ENCODE results near the gene BNIP5.

Gene BNIP5

DNA sequence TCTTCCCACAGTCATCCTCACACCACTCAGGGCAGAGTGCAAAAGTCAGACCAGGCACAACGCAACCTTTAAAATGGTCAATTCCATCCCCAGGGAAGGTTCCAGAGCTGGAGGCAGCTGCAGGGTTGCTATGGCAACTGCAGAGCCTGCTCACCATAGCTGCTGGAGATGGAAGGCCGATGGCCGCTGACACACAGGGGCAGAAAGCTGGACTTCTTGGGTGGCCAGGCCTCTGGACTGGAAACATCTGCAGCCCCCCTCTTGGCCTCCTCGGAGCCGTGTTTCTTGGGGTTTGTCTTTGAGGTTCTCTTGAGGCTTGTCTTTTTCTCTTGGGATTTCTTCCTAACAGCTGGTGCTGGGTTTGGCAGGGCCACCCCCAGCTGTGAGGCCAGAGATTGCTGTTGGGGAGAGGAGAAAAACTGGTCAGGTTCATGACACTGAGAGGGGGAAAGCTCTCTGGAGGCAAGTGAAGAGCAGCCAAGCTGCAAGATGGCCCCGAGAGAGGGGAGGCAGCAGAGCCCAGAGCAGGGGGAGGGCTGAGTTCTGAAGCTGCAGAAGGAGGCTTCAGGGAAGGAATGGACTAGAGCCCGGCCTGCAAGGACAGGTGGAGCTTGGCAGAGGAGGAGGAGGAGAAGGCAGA, 10.2 kb downstream of the BNIP5 start:
- Histone ChIP-seq H3K4me3 (ENCODE audit: low read depth, low read length) (no peak overlapping the region), H3K27ac (no peak overlapping the region), H3K9me3 (ENCODE audit: severe bottlenecking) (no peaks in the 10 kb centered on the region), H3K36me3 (no peaks in the 10 kb centered on the region), H3K27me3 (ENCODE audit: insufficient read depth, low read depth, severe bottlenecking) (no peaks in the 10 kb centered on the region)
- TF ChIP-seq, protein P1, sequence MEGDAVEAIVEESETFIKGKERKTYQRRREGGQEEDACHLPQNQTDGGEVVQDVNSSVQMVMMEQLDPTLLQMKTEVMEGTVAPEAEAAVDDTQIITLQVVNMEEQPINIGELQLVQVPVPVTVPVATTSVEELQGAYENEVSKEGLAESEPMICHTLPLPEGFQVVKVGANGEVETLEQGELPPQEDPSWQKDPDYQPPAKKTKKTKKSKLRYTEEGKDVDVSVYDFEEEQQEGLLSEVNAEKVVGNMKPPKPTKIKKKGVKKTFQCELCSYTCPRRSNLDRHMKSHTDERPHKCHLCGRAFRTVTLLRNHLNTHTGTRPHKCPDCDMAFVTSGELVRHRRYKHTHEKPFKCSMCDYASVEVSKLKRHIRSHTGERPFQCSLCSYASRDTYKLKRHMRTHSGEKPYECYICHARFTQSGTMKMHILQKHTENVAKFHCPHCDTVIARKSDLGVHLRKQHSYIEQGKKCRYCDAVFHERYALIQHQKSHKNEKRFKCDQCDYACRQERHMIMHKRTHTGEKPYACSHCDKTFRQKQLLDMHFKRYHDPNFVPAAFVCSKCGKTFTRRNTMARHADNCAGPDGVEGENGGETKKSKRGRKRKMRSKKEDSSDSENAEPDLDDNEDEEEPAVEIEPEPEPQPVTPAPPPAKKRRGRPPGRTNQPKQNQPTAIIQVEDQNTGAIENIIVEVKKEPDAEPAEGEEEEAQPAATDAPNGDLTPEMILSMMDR (IDR thresholded peaks at IDR 0.05; ENCODE audit: low read depth, low read length) = no peak
- no peak for DNase-seq

DNA sequence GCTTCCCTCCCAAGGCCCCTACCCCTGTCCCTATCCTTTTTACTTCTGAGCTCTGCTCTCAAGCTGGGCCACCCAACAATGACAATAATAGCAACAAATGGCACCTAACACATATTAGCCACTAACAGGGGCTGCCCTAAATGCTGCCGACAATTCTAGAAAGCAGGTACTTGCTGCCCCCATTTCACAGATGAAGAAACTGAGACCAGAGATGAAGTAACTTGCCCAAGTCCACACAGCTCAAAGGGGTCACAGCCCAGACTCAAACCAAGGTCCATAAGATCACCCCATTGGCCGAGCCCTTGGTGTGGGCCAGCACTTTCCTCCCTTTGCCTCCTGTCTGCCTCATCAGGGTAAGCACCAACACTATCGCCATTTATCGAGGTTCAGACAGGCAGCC, 12.0 kb downstream of the BNIP5 start:
- no peak for DNase-seq
- no peaks in the 10 kb centered on the region for H3K9me3 ChIP-seq (ENCODE audit: severe bottlenecking)
- H3K27me3 ChIP-seq (ENCODE audit: insufficient read depth, low read depth, severe bottlenecking) = no peaks in the 10 kb centered on the region
- TF ChIP-seq, protein P1 (IDR thresholded peaks at IDR 0.05; ENCODE audit: low read depth, low read length) = no peak
- H3K4me3 ChIP-seq (ENCODE audit: low read depth, low read length) = no peak overlapping the region
- H3K27ac ChIP-seq = no peak overlapping the region
- no peaks in the 10 kb centered on the region for H3K36me3 ChIP-seq

GRCh38 chr6:36324191-36324590, 12.5 kb downstream of the BNIP5 start:
- Histone ChIP-seq H3K27me3 (ENCODE audit: insufficient read depth, low read depth, severe bottlenecking) (no peaks in the 10 kb centered on the region), H3K4me3 (ENCODE audit: low read depth, low read length) (no peak overlapping the region), H3K27ac (no peak overlapping the region), H3K9me3 (ENCODE audit: severe bottlenecking) (no peaks in the 10 kb centered on the region), H3K36me3 (no peaks in the 10 kb centered on the region)
- TF ChIP-seq, protein P1 (IDR thresholded peaks at IDR 0.05; ENCODE audit: low read depth, low read length) = no peak
- no peak for DNase-seq

GRCh38 chr6:36323062-36323461, 13.6 kb downstream of the BNIP5 start:
- Histone ChIP-seq H3K4me3 (ENCODE audit: low read depth, low read length) (no peak overlapping the region), H3K9me3 (ENCODE audit: severe bottlenecking) (no peaks in the 10 kb centered on the region), H3K27ac (no peak overlapping the region), H3K27me3 (ENCODE audit: insufficient read depth, low read depth, severe bottlenecking) (no peaks in the 10 kb centered on the region), H3K36me3 (no peaks in the 10 kb centered on the region)
- DNase-seq = no peak
- TF ChIP-seq, protein P1 (IDR thresholded peaks at IDR 0.05; ENCODE audit: low read depth, low read length) = no peak

GRCh38 chr6:36322591-36322990, 14.1 kb downstream of the BNIP5 start:
- DNase-seq = no peak
- Histone ChIP-seq H3K36me3 (no peaks in the 10 kb centered on the region), H3K9me3 (ENCODE audit: severe bottlenecking) (no peaks in the 10 kb centered on the region), H3K27me3 (ENCODE audit: insufficient read depth, low read depth, severe bottlenecking) (no peaks in the 10 kb centered on the region), H3K27ac (no peak overlapping the region), H3K4me3 (ENCODE audit: low read depth, low read length) (no peak overlapping the region)
- TF ChIP-seq, protein P1 (IDR thresholded peaks at IDR 0.05; ENCODE audit: low read depth, low read length) = no peak

- H3K27me3 ChIP-seq (ENCODE audit: insufficient read depth, low read depth, severe bottlenecking) = no peaks in the 10 kb centered on the region
- TF ChIP-seq, protein P1 (IDR thresholded peaks at IDR 0.05; ENCODE audit: low read depth, low read length) = no peak
- H3K27ac ChIP-seq = no peak overlapping the region
- no peak for DNase-seq
- no peaks in the 10 kb centered on the region for H3K36me3 ChIP-seq
- H3K9me3 ChIP-seq (ENCODE audit: severe bottlenecking) = no peaks in the 10 kb centered on the region
- no peak overlapping the region for H3K4me3 ChIP-seq (ENCODE audit: low read depth, low read length)
Observed at GRCh38 chr6:36320475-36320874, 16.2 kb downstream of the BNIP5 start.

Measured in WERI-Rb-1 (cell line).